SK-N-SH (cell line): ENCODE measurements around the gene GLIS2. TPM values are rescaled to one million over a fixed set of nuclear protein-coding genes. Genes with fewer than 3 reads are reported as not detected.

Experiments
- CTCF ChIA-PET: fragments of 300-600, 350-600 bp; formaldehyde crosslinking; extraction: SDS; loops from one replicate; lab custom pipeline; 2021; lab: Yijun Ruan, JAX
- POLR2A ChIA-PET: fragments of 350-600 bp; sonication (Branson Sonifier 250); formaldehyde crosslinking; extraction: SDS; loops from one replicate; lab custom pipeline; 2020; ENCODE audit warnings: antibody characterized with exemption, inconsistent platforms; lab: Yijun Ruan, JAX
- DNase-seq: peaks from one replicate; pipeline ENCODE4 v3.0.0; 2012
- H2AFZ ChIP-seq: fragments of 200-600 bp; sonication (generic); 2 replicates; pipeline ENCODE4 v1.8.1; 2016; ENCODE audit warnings: antibody characterized with exemption, mild to moderate bottlenecking, low read depth
- H3F3A ChIP-seq: fragments of 200-600 bp; sonication (generic); replicated peaks from 2 replicates; pipeline ENCODE3; 2016; ENCODE audit warnings: antibody characterized with exemption, mild to moderate bottlenecking; ENCODE audit not compliant: insufficient read depth
- H3K27ac ChIP-seq, 2 experiments: fragments of 200-500 bp in 1 of 2; fragments of 200-600 bp in 1 of 2; sonication (Bioruptor generic) in 1 of 2; sonication (generic), shearing (Covaris generic) in 1 of 2; 2 replicates each; pipeline versions ENCODE4 v1.5.1 to v1.6.1; 2014 to 2016; ENCODE audit warnings: low read depth in 2 of 2, inconsistent platforms in 1 of 2, low read length in 1 of 2, mild to moderate bottlenecking in 1 of 2, mixed read lengths in 1 of 2
- H3K27me3 ChIP-seq: fragments of 200-600 bp; sonication (generic), shearing (Covaris generic); 2 replicates; pipeline ENCODE4 v1.6.1; 2016; ENCODE audit warnings: mixed run types; ENCODE audit not compliant: insufficient read depth
- H3K36me3 ChIP-seq, 2 experiments: fragments of 200-500 bp in 1 of 2; fragments of 200-600 bp in 1 of 2; sonication (Bioruptor generic) in 1 of 2; sonication (generic) in 1 of 2; replicated peaks in 1 of 2; 2 replicates each; pipeline versions ENCODE3 to v1.5.1; 2014 to 2016; ENCODE audit warnings: low read length in 1 of 2, mild to moderate bottlenecking in 1 of 2; ENCODE audit not compliant: insufficient read depth in 2 of 2, control insufficient read depth in 1 of 2
- H3K4me1 ChIP-seq, 2 experiments: fragments of 200-500 bp in 1 of 2; fragments of 200-600 bp in 1 of 2; sonication (Bioruptor generic) in 1 of 2; sonication (generic), shearing (Covaris generic) in 1 of 2; 2 replicates each; pipeline versions ENCODE4 v1.5.1 to v1.6.1; 2014 to 2016; ENCODE audit warnings: low read depth in 1 of 2, low read length in 1 of 2, mixed run types in 1 of 2; ENCODE audit not compliant: insufficient read depth in 2 of 2, control insufficient read depth in 1 of 2
- H3K4me2 ChIP-seq: fragments of 200-600 bp; sonication (generic), shearing (Covaris generic); 2 replicates; pipeline ENCODE4 v1.6.1; 2017; ENCODE audit warnings: mixed run types
- H3K4me3 ChIP-seq, 2 experiments: fragments of 200-500 bp in 1 of 2; fragments of 200-600 bp in 1 of 2; sonication (Bioruptor generic) in 1 of 2; sonication (generic), shearing (Covaris generic) in 1 of 2; 2 replicates each; pipeline versions ENCODE4 v1.5.1 to v1.8.1; 2014 to 2016; ENCODE audit warnings: low read depth in 2 of 2, inconsistent platforms in 1 of 2, low read length in 1 of 2, mild to moderate bottlenecking in 1 of 2, mixed read lengths in 1 of 2, moderate library complexity in 1 of 2
- H3K79me2 ChIP-seq: fragments of 200-600 bp; sonication (generic); 2 replicates; pipeline ENCODE4 v1.8.1; 2017; ENCODE audit warnings: mild to moderate bottlenecking; ENCODE audit not compliant: insufficient read depth
- H3K9ac ChIP-seq: fragments of 200-600 bp; sonication (generic); 2 replicates; pipeline ENCODE4 v1.6.1; 2017; ENCODE audit warnings: mixed run types
- H3K9me2 ChIP-seq: fragments of 200-600 bp; sonication (generic); 2 replicates; pipeline ENCODE4 v1.6.1; 2017; ENCODE audit warnings: mixed run types
- H3K9me3 ChIP-seq: fragments of 200-600 bp; sonication (generic); 2 replicates; pipeline ENCODE4 v1.6.1; 2017; ENCODE audit warnings: mixed run types, mild to moderate bottlenecking, moderate library complexity
- H4K20me1 ChIP-seq: fragments of 200-600 bp; sonication (generic); 2 replicates; pipeline ENCODE4 v1.6.1; 2017; ENCODE audit warnings: mild to moderate bottlenecking, mixed run types; ENCODE audit not compliant: insufficient read depth
- CHD2 ChIP-seq: fragments of 150-350 bp; IDR thresholded peaks from 2 replicates; pipeline ENCODE4 v1.6.1; 2018; ENCODE audit warnings: low read length; ENCODE audit not compliant: partially characterized antibody
- MXI1 ChIP-seq: IDR thresholded peaks from 2 replicates; pipeline ENCODE4 v1.6.1; 2012; ENCODE audit warnings: mild to moderate bottlenecking, low read depth, low read length, improper control_type of control experiment
- NRF1 ChIP-seq: IDR thresholded peaks from 2 replicates; pipeline ENCODE4 v1.6.1; 2012; ENCODE audit warnings: low read depth, mild to moderate bottlenecking, low read length
- POLR2AphosphoS5 ChIP-seq: IDR thresholded peaks from 2 replicates; pipeline ENCODE4 v1.6.1; 2012; ENCODE audit warnings: low read depth, low read length
- SMC3 ChIP-seq: IDR thresholded peaks from 2 replicates; pipeline ENCODE4 v1.6.1; 2012; ENCODE audit warnings: low read depth, low read length, improper control_type of control experiment
- TCF12 ChIP-seq: IDR thresholded peaks from 2 replicates; pipeline ENCODE4 v1.4.0; 2012
- USF1 ChIP-seq: IDR thresholded peaks from 2 replicates; pipeline ENCODE4 v1.4.0; 2012; ENCODE audit warnings: low read depth, borderline replicate concordance
- WGBS: methylation state at CpG from one replicate; pipeline ENCODE4 v1.1.6; 2017; ENCODE audit warnings: low lambda C conversion rate; 5-methylcytosine and 5-hydroxymethylcytosine counted together
- polyA plus RNA-seq, 3 experiments: library from polyadenylated mRNA; depleted of rRNA; stranded (reverse); fragments of >200 nt; gene quantifications; 2 replicates each; pipeline ENCODE4 v1.2.3, GENCODE V29; 2012
- TF ChIP-seq, protein P1 (sequence below): IDR thresholded peaks from 2 replicates; pipeline ENCODE4; 2012

The GLIS2 gene
- polyA plus RNA-seq, 1 of the 3 experiments (the other 2 are of a cell fraction) = 6.5 TPM

- no peak overlapping the region for H2AFZ ChIP-seq
- CTCF ChIA-PET = interaction anchor here (0.7 to 3.5 kb wide), 13 partner anchors 10 to 116 kb away, joined by 3 to 22 read pairs (median 9); no protein-coding TSS in a partner anchor
- peaks cover 49% of the 10 kb centered on the region for H4K20me1 ChIP-seq
- peaks cover 5% of the 10 kb centered on the region for H3F3A ChIP-seq
- no peaks in the 10 kb centered on the region for H3K9me2 ChIP-seq
- TF ChIP-seq CHD2 = no peak
- no peak for TF ChIP-seq USF1
- no peak for TF ChIP-seq TCF12
- no peak for TF ChIP-seq NRF1
- TF ChIP-seq, protein P1, sequence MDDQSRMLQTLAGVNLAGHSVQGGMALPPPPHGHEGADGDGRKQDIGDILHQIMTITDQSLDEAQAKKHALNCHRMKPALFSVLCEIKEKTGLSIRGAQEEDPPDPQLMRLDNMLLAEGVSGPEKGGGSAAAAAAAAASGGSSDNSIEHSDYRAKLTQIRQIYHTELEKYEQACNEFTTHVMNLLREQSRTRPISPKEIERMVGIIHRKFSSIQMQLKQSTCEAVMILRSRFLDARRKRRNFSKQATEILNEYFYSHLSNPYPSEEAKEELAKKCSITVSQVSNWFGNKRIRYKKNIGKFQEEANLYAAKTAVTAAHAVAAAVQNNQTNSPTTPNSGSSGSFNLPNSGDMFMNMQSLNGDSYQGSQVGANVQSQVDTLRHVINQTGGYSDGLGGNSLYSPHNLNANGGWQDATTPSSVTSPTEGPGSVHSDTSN = no peak
- no peak for TF ChIP-seq SMC3
- TF ChIP-seq, all 33 proteins: peak for 0
- Histone ChIP-seq H3K79me2 (peaks cover 55% of the 10 kb centered on the region), H3K4me1 (peaks cover 13 to 47% of the 10 kb centered on the region in 2 experiments; a peak in 1 of 4 replicates), H3K27me3 (no peaks in the 10 kb centered on the region), H3K9me3 (no peaks in the 10 kb centered on the region), H3K4me3 (peak overlapping the region; percentile 76 to 81), H3K9ac (peak overlapping the region; percentile 80), H3K36me3 (no peaks in the 10 kb centered on the region), H3K4me2 (peak overlapping the region; percentile 99), H3K27ac (peak overlapping the region; percentile 63 to 78)
- peak; percentile 78 for DNase-seq
- WGBS = 1% methylated on average over 16 of the region's 93 CpGs
- POLR2A ChIA-PET = interaction anchor here (1.4 to 2.0 kb wide), 3 partner anchors 10 to 43 kb away, joined by 5 to 10 read pairs (median 5); partner anchors contain the start of gene TFAP4
Measured at GRCh38 chr16:4316108-4316863, 419 bp downstream of the GLIS2 start.

- Histone ChIP-seq H3K9ac (peak overlapping the region; percentile 80), H3K4me1 (peaks cover 13 to 47% of the 10 kb centered on the region in 2 experiments; a peak in 1 of 4 replicates), H3K27ac (peak overlapping the region; percentile 63 to 78), H4K20me1 (peaks cover 55% of the 10 kb centered on the region), H3F3A (peaks cover 5% of the 10 kb centered on the region), H3K9me3 (no peaks in the 10 kb centered on the region), H3K4me2 (peak overlapping the region; percentile 99), H3K27me3 (no peaks in the 10 kb centered on the region), H3K36me3 (no peaks in the 10 kb centered on the region), H3K79me2 (peaks cover 63% of the 10 kb centered on the region), H2AFZ (no peak overlapping the region), H3K9me2 (no peaks in the 10 kb centered on the region), H3K4me3 (peak overlapping the region; percentile 76 to 81)
- ChIA-PET CTCF (interaction anchor here (0.7 to 3.5 kb wide), 13 partner anchors 9 to 117 kb away, joined by 3 to 22 read pairs (median 9); no protein-coding TSS in a partner anchor), POLR2A (interaction anchor here (1.4 to 1.8 kb wide), 2 partner anchors 23 to 44 kb away, joined by 5 to 10 read pairs; partner anchors contain the start of gene TFAP4)
- 25% methylated on average over 9 of the region's 20 CpGs for WGBS
- peak; percentile 74 for DNase-seq
- TF ChIP-seq POLR2AphosphoS5 (no peak), MXI1 (peak; percentile 68)
Measured at GRCh38 chr16:4316864-4317531, 1.1 kb downstream of the GLIS2 start.
